K562 (cell line): ENCODE measurements around the gene MBD5. TPM values are rescaled to one million over a fixed set of nuclear protein-coding genes. Genes with fewer than 3 reads are reported as not detected.
A peak's percentile ranks its signal among the peaks of the same experiment; 100 is the strongest.

ENCODE experiments used
- BRD4 ChIP-seq: fragments of 200-600 bp; sonication (generic); IDR thresholded peaks from 2 replicates; pipeline ENCODE4 v1.6.1; 2017; ENCODE audit warnings: inconsistent platforms
- C11orf30 ChIP-seq: fragments of 450-650 bp; IDR thresholded peaks from 2 replicates; pipeline ENCODE4 v1.6.1; 2016; ENCODE audit warnings: low read depth, mild to moderate bottlenecking
- CBX3 ChIP-seq, 2 experiments: IDR thresholded peaks; 1 replicate in 1 of 2; 2 replicates in 1 of 2; pipeline ENCODE4 v1.6.1; 2012; ENCODE audit warnings: inconsistent platforms in 2 of 2, low read length in 2 of 2, borderline replicate concordance in 1 of 2, control low read depth in 1 of 2
- CHD1 ChIP-seq: fragments of 200-600 bp; sonication (generic); IDR thresholded peaks from one replicate; pipeline ENCODE4 v1.6.1; 2012; ENCODE audit warnings: mild to moderate bottlenecking, moderate library complexity, low read length, inconsistent platforms
- EP400 ChIP-seq: fragments of 450-650 bp; IDR thresholded peaks from 2 replicates; pipeline ENCODE4 v1.6.1; 2017; ENCODE audit warnings: antibody characterized with exemption, mild to moderate bottlenecking, moderate library complexity
- EZH2 ChIP-seq: IDR thresholded peaks from 2 replicates; pipeline ENCODE4 v1.6.1; 2012; ENCODE audit warnings: low read depth, mild to moderate bottlenecking, inconsistent platforms, low read length, borderline replicate concordance
- L3MBTL2 ChIP-seq: fragments of 450-650 bp; IDR thresholded peaks from 2 replicates; pipeline ENCODE4 v1.6.1; 2016; ENCODE audit warnings: mild to moderate bottlenecking, moderate library complexity
- MAFK ChIP-seq: IDR thresholded peaks from 2 replicates; pipeline ENCODE4 v1.6.1; 2011; ENCODE audit warnings: low read length, improper control_type of control experiment
- NR2C1 ChIP-seq, 2 experiments: fragments of 450-650 bp; IDR thresholded peaks; 2 replicates each; pipeline ENCODE4 v1.6.1; 2017; ENCODE audit warnings: mild to moderate bottlenecking in 2 of 2, antibody characterized with exemption in 1 of 2, inconsistent platforms in 1 of 2, missing compliant biosample characterization in 1 of 2, missing genetic modification characterization in 1 of 2
- POU5F1 ChIP-seq: fragments of 150-350 bp; IDR thresholded peaks from 2 replicates; pipeline ENCODE4 v1.6.1; 2014; ENCODE audit warnings: borderline replicate concordance, low read length, low read depth, mild to moderate bottlenecking; ENCODE audit not compliant: partially characterized antibody
- RCOR1 ChIP-seq, 2 experiments: IDR thresholded peaks; 2 replicates each; pipeline ENCODE4 v1.6.1; 2012; ENCODE audit warnings: low read depth in 2 of 2, low read length in 2 of 2, borderline replicate concordance in 1 of 2, improper control_type of control experiment in 1 of 2
- SMAD3 ChIP-seq: fragments of 450-650 bp; formaldehyde crosslinking; conservative IDR thresholded peaks from 2 replicates; pipeline ENCODE4 v1.4.0; 2020; ENCODE audit warnings: mild to moderate bottlenecking
- SMAD4 ChIP-seq: fragments of 250-450 bp; sonication (Bioruptor Pico); conservative IDR thresholded peaks from 2 replicates; pipeline ENCODE4 v1.8.0; 2021; ENCODE audit warnings: inconsistent platforms, mild to moderate bottlenecking, moderate library complexity
- SPI1 ChIP-seq: IDR thresholded peaks from 2 replicates; pipeline ENCODE4 v1.6.1; 2011; ENCODE audit warnings: low read depth, low read length, control low read depth, borderline replicate concordance
- TGIF2 ChIP-seq: sonication (generic); formaldehyde crosslinking; IDR thresholded peaks from 2 replicates; pipeline ENCODE4 v1.8.1; 2022; ENCODE audit warnings: mild to moderate bottlenecking, missing genetic modification reagents, moderate library complexity
- ZFX ChIP-seq: sonication (generic); formaldehyde crosslinking; IDR thresholded peaks from 2 replicates; pipeline ENCODE4 v1.8.0; 2022; ENCODE audit warnings: mild to moderate bottlenecking, missing genetic modification reagents, moderate library complexity
- ZNF224 ChIP-seq: sonication (generic); formaldehyde crosslinking; IDR thresholded peaks from 2 replicates; pipeline ENCODE4 v1.8.0; 2022; ENCODE audit warnings: mild to moderate bottlenecking, missing genetic modification reagents
- polyA plus RNA-seq, 8 experiments: library from polyadenylated mRNA; depleted of rRNA in 4 of 8; stranded (reverse) in 5 of 8; unstranded in 3 of 8; fragments of >200 nt; fragmentation: Nextera tagmentation in 2 of 8; fragmentation: Illumina TruSeq in 1 of 8; extraction: Ambion mirVana in 2 of 8; extraction: Trizol in 1 of 8; gene quantifications; 2 replicates each; pipeline versions ENCODE4 v1.2.1 to v1.2.3, GENCODE V29; 2011 to 2014; ENCODE audit warnings: inconsistent platforms in 1 of 8, missing spikeins in 1 of 8
- total RNA-seq, 7 experiments: library from RNA; depleted of rRNA in 6 of 7; stranded (reverse); fragments of >200 nt in 6 of 7; fragmentation: Illumina TruSeq in 2 of 7; extraction: Trizol in 2 of 7; gene quantifications; 2 replicates each; pipeline versions ENCODE4 v1.2.1 to v1.2.3, GENCODE V29; 2011 to 2021; ENCODE audit warnings: low replicate concordance in 1 of 7
- TF ChIP-seq, protein P1 (sequence below): fragments of 450-650 bp; IDR thresholded peaks from 2 replicates; pipeline ENCODE4 v1.7.1; 2018; ENCODE audit warnings: mild to moderate bottlenecking, low read depth; ENCODE audit not compliant: partially characterized antibody
- TF ChIP-seq, protein P2 (sequence below), 2 experiments: fragments of 450-650 bp; IDR thresholded peaks; 2 replicates each; pipeline ENCODE4 v1.6.1; 2018; ENCODE audit warnings: mild to moderate bottlenecking in 2 of 2, low read depth in 1 of 2; ENCODE audit not compliant: partially characterized antibody in 2 of 2
- TF ChIP-seq, protein P3 (sequence below): sonication (generic); formaldehyde crosslinking; IDR thresholded peaks from 2 replicates; pipeline ENCODE4 v1.9.0; 2022; ENCODE audit warnings: mild to moderate bottlenecking, missing genetic modification reagents

Gene MBD5
- total and polyA plus RNA-seq, 9 of the 15 experiments (the other 6 are each of a cell fraction or from before 2014, with no cell fraction given), result 3.4 to 14.5 (median 9.0) TPM

DNA sequence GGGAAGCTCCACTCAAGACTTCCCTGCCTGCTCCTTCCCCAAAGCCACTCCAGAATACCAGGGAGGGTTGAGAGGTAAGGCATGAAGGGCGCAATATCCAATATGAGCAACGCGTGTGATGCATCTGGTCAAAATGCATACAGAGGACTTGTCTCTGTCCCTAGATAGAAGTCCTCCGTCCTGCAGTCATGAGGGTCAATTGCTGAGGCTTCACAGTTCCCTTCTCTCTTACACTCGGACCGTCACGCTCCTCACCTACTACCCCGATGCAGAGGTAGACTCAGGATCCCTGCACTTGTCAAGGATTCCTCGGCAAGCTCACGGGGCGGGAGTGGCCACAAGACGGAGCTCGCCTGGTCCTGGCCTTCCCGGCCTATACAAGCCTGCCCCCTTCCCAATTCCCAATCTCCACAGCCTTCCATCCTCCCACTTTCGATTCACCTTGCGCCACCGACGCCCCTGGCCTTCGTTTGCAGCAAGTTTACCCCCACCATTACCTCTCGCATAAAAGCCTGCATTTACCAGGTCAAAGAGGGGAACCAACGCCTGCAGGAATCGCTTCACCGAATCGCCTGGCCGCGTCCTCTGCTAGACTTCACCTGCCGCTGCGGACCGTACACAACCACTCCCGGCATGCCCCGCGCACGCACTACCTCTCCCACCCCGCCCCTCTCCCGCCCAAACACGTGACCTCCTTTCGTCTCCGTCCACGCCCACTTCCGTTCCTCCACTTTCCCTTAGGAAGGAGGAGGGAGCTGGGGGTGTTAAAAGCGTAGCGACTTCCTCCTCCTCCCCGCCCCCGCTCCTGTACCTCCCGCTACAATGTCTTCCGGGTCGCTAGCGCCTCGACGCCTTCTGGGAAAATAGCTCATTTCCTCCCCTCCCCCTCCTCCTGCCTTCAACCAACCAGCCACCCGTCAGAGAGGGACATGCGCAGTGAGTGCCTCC is 506 bp upstream of the MBD5 start, which contains the start of gene ORC4 (continued):
- TF ChIP-seq EZH2, result no peak
- TF ChIP-seq SMAD4 (CRISPR knock-in tag), result 0 out of 2 replicates have a peak, but pooled peaks have one; percentile 21
- TF ChIP-seq CBX3 (IDR thresholded peaks at IDR 0.05; ENCODE audit: borderline replicate concordance in 1 of 2, low read length in 2 of 2), result peak in 1 of 2 experiments; percentile 53; a peak in 1 of 3 replicates
- TF ChIP-seq ZFX, result peak; percentile 99
- TF ChIP-seq SPI1, result peak; percentile 85
- TF ChIP-seq, protein P1, sequence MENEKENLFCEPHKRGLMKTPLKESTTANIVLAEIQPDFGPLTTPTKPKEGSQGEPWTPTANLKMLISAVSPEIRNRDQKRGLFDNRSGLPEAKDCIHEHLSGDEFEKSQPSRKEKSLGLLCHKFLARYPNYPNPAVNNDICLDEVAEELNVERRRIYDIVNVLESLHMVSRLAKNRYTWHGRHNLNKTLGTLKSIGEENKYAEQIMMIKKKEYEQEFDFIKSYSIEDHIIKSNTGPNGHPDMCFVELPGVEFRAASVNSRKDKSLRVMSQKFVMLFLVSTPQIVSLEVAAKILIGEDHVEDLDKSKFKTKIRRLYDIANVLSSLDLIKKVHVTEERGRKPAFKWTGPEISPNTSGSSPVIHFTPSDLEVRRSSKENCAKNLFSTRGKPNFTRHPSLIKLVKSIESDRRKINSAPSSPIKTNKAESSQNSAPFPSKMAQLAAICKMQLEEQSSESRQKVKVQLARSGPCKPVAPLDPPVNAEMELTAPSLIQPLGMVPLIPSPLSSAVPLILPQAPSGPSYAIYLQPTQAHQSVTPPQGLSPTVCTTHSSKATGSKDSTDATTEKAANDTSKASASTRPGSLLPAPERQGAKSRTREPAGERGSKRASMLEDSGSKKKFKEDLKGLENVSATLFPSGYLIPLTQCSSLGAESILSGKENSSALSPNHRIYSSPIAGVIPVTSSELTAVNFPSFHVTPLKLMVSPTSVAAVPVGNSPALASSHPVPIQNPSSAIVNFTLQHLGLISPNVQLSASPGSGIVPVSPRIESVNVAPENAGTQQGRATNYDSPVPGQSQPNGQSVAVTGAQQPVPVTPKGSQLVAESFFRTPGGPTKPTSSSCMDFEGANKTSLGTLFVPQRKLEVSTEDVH, result peak; percentile 66
- TF ChIP-seq, protein P2, sequence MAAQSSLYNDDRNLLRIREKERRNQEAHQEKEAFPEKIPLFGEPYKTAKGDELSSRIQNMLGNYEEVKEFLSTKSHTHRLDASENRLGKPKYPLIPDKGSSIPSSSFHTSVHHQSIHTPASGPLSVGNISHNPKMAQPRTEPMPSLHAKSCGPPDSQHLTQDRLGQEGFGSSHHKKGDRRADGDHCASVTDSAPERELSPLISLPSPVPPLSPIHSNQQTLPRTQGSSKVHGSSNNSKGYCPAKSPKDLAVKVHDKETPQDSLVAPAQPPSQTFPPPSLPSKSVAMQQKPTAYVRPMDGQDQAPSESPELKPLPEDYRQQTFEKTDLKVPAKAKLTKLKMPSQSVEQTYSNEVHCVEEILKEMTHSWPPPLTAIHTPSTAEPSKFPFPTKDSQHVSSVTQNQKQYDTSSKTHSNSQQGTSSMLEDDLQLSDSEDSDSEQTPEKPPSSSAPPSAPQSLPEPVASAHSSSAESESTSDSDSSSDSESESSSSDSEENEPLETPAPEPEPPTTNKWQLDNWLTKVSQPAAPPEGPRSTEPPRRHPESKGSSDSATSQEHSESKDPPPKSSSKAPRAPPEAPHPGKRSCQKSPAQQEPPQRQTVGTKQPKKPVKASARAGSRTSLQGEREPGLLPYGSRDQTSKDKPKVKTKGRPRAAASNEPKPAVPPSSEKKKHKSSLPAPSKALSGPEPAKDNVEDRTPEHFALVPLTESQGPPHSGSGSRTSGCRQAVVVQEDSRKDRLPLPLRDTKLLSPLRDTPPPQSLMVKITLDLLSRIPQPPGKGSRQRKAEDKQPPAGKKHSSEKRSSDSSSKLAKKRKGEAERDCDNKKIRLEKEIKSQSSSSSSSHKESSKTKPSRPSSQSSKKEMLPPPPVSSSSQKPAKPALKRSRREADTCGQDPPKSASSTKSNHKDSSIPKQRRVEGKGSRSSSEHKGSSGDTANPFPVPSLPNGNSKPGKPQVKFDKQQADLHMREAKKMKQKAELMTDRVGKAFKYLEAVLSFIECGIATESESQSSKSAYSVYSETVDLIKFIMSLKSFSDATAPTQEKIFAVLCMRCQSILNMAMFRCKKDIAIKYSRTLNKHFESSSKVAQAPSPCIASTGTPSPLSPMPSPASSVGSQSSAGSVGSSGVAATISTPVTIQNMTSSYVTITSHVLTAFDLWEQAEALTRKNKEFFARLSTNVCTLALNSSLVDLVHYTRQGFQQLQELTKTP (IDR thresholded peaks at IDR 0.05; ENCODE audit: low read depth in 1 of 2, partially characterized antibody in 2 of 2), result peak; percentile 70 to 87
- TF ChIP-seq CHD1, result peak; percentile 87
- no peak for TF ChIP-seq BRD4
- TF ChIP-seq POU5F1, result peak; percentile 42
- TF ChIP-seq C11orf30, result peak; percentile 56
- TF ChIP-seq RCOR1 (IDR thresholded peaks at IDR 0.05; ENCODE audit: borderline replicate concordance in 1 of 2, low read depth in 2 of 2, low read length in 2 of 2), result peak in 1 of 2 experiments; percentile 58; a peak in 1 of 4 replicates
- no peak for TF ChIP-seq MAFK
- peak; percentile 69 for TF ChIP-seq L3MBTL2
- TF ChIP-seq EP400, result peak; percentile 74
- TF ChIP-seq SMAD3 (CRISPR knock-in tag), result 0 out of 2 replicates have a peak, but pooled peaks have one; percentile 28
- TF ChIP-seq ZNF224, result no peak
- TF ChIP-seq TGIF2 (CRISPR knock-in tag), result no peak
- peak; percentile 98 for TF ChIP-seq NR2C1 (IDR thresholded peaks at IDR 0.05)
- peak; percentile 98 for TF ChIP-seq NR2C1 (tag; IDR thresholded peaks at IDR 0.05)
- TF ChIP-seq, protein P3, sequence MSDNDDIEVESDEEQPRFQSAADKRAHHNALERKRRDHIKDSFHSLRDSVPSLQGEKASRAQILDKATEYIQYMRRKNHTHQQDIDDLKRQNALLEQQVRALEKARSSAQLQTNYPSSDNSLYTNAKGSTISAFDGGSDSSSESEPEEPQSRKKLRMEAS (CRISPR knock-in tag), result peak; percentile 80
